Measurements from ENCODE around the gene GNAS.

GRCh38 chr20:58883241-58883691 lies 30.8 kb downstream of the GNAS start:
- no peak for TF ChIP-seq GATA3 (IDR thresholded peaks at IDR 0.05; ENCODE audit: low read depth, low read length)
- no peak for TF ChIP-seq GATA2 (IDR thresholded peaks at IDR 0.05; ENCODE audit: low read depth, low read length)
